HL-60 (cell line): ENCODE measurements around the gene GDF11.

Source experiments
- DNase-seq, 2 experiments: peaks; one replicate each; pipeline ENCODE4 v3.0.0-alpha.2; 2010 to 2020; ENCODE audit warnings: low read depth in 1 of 2, low spot score in 1 of 2
- H3K27ac ChIP-seq: fragments of 250-450 bp; sonication (Bioruptor Pico); replicated peaks from 2 replicates; pipeline ENCODE4 v1.5.1; 2020; ENCODE audit warnings: mild to moderate bottlenecking, moderate library complexity
- H3K27me3 ChIP-seq: fragments of 250-450 bp; sonication (Bioruptor Pico); 2 replicates; pipeline ENCODE4 v1.5.1; 2021; ENCODE audit warnings: mild to moderate bottlenecking, moderate library complexity; ENCODE audit not compliant: insufficient read depth, poor library complexity, severe bottlenecking
- H3K4me3 ChIP-seq: replicated peaks from 2 replicates; pipeline ENCODE4 v1.5.1; 2011; ENCODE audit warnings: mild to moderate bottlenecking, control low read depth, low read length; ENCODE audit not compliant: insufficient read depth
- GABPA ChIP-seq: IDR thresholded peaks from 2 replicates; pipeline ENCODE4 v1.6.1; 2012; ENCODE audit warnings: low read depth
- POLR2AphosphoS5 ChIP-seq: IDR thresholded peaks from 2 replicates; pipeline ENCODE4 v1.6.1; 2012; ENCODE audit warnings: low read depth
- REST ChIP-seq: IDR thresholded peaks from 2 replicates; pipeline ENCODE4 v1.6.1; 2012; ENCODE audit warnings: low read depth; ENCODE audit not compliant: insufficient replicate concordance
- SPI1 ChIP-seq: IDR thresholded peaks from 2 replicates; pipeline ENCODE4 v1.6.1; 2012; ENCODE audit warnings: low read depth, mild to moderate bottlenecking, borderline replicate concordance
- TF ChIP-seq, protein P1 (sequence below): IDR thresholded peaks from one replicate; pipeline ENCODE4 v1.5.1; 2011; ENCODE audit warnings: low read length, control low read depth, inconsistent platforms; ENCODE audit not compliant: insufficient read depth

Gene GDF11

GRCh38 chr12:55724940-55725309, 18.0 kb upstream of the GDF11 start:
- no peak for TF ChIP-seq GABPA
- no peak for TF ChIP-seq POLR2AphosphoS5
- TF ChIP-seq SPI1, result no peak
- TF ChIP-seq, protein P1, sequence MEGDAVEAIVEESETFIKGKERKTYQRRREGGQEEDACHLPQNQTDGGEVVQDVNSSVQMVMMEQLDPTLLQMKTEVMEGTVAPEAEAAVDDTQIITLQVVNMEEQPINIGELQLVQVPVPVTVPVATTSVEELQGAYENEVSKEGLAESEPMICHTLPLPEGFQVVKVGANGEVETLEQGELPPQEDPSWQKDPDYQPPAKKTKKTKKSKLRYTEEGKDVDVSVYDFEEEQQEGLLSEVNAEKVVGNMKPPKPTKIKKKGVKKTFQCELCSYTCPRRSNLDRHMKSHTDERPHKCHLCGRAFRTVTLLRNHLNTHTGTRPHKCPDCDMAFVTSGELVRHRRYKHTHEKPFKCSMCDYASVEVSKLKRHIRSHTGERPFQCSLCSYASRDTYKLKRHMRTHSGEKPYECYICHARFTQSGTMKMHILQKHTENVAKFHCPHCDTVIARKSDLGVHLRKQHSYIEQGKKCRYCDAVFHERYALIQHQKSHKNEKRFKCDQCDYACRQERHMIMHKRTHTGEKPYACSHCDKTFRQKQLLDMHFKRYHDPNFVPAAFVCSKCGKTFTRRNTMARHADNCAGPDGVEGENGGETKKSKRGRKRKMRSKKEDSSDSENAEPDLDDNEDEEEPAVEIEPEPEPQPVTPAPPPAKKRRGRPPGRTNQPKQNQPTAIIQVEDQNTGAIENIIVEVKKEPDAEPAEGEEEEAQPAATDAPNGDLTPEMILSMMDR, result no peak
- TF ChIP-seq REST, result no peak
- H3K27me3 ChIP-seq, result no peaks in the 10 kb centered on the region
- no peak overlapping the region for H3K4me3 ChIP-seq
- no peak for DNase-seq
- no peak overlapping the region for H3K27ac ChIP-seq

- TF ChIP-seq REST (no peak), GABPA (no peak), SPI1 (no peak), POLR2AphosphoS5 (no peak)
- TF ChIP-seq, protein P1, result no peak
- Histone ChIP-seq H3K27ac (no peak overlapping the region), H3K4me3 (no peak overlapping the region), H3K27me3 (no peaks in the 10 kb centered on the region)
- no peak for DNase-seq
Measured at GRCh38 chr12:55725556-55725955, 17.4 kb upstream of the GDF11 start.

- no peak for DNase-seq
- Histone ChIP-seq H3K27ac (no peak overlapping the region), H3K4me3 (no peak overlapping the region), H3K27me3 (no peaks in the 10 kb centered on the region)
- TF ChIP-seq, protein P1, result no peak
- TF ChIP-seq REST (no peak), SPI1 (no peak), GABPA (no peak), POLR2AphosphoS5 (no peak)
Measured at GRCh38 chr12:55726971-55727370, 16.0 kb upstream of the GDF11 start.
